HG02763 (cell line): ENCODE data around the gene GLIPR2.
"Not testable (repeated sequence)": the region's sequence is repeated elsewhere in the genome, so short reads cannot be mapped to it uniquely, and the experiment has no call there.

Source experiments
- ATAC-seq: cut with Tn5 transposase; IDR thresholded peaks from one replicate; pipeline ENCODE4 v1.9.1; 2021; ENCODE audit warnings: mild to moderate bottlenecking, moderate library complexity; ENCODE audit not compliant: unreplicated experiment

GLIPR2 gene

DNA sequence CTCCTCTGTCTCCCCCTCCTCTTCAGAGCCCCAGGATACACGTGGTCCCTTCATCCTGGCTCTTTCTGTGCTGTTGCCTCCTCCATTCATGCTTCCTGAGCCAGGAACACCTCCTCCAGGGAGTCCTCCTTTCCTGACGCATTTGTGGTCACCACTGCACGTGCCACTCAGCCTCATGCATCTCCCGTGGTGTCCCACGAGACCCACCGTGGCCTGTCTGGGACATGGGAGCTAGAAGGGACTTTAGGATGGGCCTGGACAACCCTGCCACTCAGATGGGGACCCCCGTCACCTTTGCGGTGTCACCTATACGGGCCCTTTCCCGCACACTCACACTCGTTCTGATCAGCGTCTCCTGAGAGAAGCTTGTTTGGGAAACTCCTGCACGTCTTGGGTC lies 6.7 kb downstream of the GLIPR2 start:
- ATAC-seq: no peak

DNA sequence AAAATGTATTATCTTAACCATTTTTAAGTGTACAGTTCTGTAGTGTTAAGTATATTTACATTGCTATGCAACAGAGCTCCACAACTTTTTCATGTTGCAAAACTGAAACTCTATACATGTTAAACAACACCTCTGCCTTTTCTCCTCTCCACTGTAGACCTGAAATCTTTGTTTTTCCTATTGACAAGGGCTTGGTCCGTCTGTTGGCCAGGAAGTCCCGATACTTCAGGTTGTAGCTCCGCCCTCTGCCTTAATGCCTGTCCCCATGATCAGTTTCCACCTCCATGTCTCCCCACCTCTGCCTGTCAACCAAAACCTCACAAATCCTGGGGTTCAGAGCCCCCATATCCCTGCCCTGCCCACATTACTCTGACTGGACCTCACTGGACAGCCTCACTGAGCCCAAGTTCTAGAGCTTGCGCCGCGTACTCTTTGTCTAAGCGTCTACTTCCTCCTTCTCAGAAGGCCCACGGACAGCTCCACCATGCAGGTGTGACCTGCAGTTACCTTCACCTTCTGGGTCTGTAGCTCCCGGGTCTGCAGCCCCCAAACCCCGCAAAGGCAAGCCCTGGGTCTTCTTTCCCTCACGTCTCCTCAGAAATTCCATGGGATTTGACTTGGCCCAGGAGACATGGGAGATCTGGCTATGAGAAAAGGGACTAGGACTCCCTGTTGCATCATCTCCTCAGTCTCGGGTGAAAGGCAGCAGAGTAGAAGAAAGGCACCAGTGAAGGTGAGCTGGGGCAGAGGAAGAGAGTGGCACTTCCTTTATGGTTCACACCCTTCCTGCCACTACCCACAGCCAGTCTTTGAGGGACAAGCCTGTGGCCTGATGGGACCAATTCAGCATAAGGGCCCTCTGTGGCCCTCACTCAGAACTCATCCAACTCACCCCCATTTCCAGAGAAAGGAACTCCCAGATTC lies 8.0 kb downstream of the GLIPR2 start:
- ATAC-seq: no peak

DNA sequence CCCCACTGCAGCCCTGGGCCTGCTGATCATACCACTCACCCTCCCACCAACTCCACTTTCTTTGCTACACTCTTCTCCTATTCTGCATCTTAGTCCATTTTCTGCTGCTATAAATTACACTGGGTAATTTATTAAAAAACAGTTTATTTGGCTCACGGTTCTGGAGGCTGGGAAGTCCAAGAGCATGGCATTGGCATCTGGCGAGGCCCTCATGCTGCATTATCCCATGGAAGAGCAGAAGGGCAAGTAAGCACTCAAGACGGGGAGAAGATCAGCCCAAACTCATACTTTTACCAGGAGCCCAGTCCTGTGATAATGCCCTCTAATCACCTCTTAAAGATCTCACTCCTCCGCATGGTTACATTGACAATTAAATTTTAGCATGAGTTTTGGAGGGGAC lies 9.4 kb downstream of the GLIPR2 start:
- ATAC-seq: no peak

DNA sequence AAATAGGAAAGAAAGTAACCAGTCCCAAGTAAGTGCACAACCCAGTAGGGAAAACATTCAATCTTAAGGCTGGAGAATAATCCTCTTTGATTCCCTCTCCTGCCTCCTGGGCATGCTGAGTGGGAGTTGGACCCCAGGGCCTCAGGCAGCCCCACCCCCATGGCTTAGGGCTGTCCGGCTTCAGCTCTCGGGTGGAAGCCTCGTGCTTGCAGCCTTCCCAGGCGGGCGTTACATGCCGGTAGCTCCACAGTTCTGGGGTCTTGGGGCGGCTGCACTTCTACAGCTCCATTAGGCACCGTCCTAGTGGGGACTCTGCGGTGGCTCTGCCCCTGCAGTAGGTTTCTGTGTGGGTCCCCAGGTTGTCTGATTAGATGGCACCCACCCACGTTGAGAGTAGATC lies 10.1 kb downstream of the GLIPR2 start:
- ATAC-seq: no peak

DNA sequence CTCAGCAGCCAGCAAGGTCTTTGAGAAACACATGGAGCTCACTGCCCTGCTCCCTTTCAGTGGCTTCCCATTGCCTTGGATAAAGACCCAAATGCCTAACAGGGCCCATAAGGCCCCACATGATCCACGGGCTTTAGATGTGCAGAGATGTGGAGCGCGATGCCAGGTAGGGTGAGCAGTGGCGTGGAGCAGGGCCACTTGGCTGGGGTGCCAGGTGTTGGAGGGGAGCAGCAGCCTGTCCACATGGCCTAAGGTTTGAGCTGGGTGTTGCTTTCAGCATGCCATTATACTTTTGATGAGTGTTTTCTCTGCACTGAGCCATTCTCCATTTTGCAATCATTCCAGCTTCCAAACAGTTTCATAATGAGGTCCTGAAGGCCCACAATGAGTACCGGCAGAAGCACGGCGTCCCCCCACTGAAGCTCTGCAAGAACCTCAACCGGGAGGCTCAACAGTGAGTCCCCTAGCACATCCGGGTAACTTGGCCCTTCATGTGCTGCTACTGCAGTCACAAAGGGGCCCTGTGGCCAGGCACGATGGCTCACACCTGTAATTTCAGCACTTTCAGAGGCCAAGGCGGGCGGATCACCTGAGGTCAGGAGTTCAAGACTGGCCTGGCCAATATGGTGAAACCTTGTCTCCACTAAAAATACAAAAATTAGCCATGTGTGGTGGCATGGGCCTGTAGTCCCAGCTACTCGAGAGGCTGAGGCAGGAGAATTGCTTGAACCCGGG lies 11.1 kb downstream of the GLIPR2 start:
- no peak for ATAC-seq

DNA sequence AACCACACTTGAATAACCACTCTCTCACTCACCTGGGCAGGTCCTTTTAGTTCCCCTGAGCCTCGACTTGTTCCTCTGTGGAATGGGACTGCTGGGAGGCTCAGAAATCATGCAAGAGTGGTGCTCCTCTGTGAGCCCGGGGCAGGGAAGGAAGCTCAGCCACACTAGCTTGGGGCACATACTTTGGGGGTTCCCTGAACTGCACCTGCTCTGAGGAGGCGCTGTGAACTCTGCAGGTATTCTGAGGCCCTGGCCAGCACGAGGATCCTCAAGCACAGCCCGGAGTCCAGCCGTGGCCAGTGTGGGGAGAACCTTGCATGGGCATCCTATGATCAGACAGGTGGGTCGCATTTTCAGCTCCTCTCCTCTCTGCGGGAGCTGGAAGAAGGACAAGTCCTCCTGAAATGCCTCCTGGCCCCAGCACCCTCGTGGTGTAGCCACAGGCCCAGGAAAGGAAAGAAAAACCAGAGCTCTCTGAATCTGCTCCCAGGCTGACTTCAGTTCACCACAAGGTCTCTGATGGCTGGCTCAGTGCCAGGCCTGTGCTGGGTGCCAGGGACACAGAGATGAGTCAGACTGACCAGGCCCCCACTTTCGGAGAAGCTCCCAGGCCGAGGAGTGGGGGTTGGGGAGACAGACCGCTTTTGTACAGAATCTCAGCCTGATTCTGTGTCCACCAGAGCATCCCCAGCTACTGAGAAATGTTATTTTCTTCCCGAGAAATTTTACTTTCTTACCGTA lies 11.9 kb downstream of the GLIPR2 start:
- peak; percentile 55 for ATAC-seq

DNA sequence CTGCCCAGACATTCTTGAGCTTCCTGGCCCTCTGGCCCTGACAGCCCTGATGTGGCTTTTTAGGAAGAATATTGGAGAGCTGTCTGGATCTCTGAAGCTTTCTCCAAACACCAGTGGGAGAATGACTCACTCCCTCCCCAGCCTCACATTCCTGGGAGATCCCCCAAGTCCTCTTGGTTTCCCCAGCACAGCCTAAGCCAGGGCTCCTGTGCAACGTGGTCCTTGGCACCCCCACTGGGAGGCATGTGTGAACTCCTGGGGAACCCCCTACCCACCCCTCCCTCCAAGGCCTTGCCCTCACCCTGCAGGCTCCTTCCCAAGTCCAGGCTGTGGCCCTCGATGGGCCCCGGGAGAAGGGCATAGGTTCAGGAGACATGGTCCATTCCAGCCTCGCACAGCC lies 12.7 kb downstream of the GLIPR2 start:
- no peak for ATAC-seq

DNA sequence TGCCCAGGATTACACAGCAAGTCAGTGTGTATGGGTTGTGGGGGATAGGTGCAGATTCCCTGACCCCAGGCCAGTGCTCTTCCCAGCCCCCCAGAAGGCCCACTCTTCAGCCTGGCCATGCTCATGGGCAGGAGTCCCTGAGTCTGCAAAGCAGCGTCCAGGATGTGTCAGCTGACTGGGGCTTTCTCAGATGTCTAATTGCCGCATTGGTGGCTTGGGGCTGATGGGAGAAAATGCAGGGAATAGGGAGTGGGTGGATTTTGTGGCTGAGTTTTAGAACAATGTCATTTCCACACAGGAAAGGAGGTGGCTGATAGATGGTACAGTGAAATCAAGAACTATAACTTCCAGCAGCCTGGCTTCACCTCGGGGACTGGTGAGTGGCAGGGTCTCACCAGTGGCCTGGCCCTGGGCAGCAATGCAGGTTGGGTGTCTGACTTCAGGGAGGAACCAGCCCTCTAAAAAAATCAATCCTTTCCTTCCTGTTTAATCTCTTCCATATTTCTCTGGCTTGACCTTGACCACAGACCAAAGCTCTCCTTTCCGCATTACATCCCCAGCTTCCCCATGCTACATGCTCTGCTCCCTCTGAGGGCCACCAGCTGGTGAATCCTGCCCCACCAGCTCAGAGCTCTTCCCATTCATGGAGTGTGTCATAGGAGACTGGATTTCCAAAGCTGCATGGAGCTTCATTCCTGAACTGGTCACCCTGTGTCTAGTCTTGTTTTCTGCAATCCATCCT lies 14.2 kb downstream of the GLIPR2 start:
- no peak for ATAC-seq

DNA sequence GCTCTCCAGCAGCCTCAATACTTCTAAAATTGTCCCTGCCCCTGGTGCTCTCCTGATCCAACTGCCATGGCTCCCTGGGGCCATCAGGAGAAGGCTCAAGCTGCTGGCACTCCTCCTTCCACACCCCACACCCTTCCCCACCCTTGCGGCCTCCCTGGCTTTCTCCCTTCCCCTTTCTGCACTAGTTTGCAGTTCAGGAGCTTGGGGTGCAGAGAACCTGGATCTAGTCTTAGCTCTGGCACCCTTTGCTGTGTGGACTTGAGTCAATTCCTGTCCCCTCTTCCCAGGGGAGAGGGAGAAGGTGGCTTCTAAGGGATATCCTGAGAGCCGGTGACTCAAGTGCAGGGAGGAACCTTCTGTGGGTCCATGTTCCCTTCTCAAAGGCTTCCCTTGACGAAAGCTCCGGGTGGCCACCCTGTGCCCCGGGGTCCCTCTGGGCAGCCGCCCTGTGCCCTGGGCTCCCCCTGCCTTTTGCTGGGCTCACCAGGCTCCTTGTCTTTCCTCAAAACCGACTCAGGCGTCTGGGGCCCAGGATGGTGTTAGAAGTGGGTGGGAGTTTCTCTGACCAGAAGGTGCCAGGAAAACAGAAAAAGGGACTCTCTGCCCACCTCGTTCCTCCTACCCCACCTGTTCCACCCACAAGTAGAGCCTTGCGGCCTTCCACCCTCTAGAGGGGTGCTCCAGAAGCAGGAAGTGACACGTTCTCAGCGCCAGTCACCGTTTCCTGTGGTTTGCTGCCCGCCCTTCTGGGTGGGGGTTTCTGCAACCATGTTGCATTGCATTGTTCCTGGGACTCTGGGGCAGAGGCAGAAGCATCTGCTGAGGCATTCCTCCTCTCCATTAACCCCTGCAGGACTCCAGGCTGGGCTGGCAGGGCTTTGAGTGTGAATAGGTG lies 15.0 kb downstream of the GLIPR2 start:
- peak; percentile 71 for ATAC-seq

DNA sequence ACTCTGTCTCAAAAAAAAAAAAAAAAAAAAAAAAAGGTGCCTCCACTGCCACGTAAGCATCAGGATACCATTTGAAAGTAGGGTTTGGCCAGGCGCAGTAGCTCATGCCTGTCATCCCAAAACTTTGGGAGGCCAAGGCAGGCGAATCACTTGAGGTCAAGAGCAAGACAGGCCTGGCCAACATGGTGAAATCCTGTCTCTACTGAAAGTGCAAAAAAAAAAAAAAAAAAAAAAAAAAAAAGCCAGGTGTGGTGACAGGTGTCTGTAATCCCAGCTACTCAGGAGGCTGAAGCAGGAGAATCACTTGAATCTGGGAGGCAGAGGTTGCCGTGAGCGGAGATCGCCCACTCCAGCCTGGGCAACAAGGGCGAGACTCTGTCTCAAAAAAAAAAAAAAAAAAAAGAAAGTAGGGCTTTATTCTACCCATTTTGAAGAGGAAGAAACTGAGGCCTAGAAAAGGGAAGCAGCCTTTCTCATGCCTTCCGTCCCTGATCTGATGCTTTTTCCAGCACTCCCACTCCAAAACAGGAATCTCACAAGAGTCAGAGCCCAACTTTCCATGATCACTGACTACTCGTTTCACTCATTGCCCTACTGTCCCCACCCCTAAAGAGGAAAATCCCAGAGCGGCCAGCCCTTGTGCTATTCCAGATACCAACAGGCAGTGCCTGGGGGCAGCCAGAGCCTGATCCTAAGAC lies 16.4 kb downstream of the GLIPR2 start:
- no peak for ATAC-seq

DNA sequence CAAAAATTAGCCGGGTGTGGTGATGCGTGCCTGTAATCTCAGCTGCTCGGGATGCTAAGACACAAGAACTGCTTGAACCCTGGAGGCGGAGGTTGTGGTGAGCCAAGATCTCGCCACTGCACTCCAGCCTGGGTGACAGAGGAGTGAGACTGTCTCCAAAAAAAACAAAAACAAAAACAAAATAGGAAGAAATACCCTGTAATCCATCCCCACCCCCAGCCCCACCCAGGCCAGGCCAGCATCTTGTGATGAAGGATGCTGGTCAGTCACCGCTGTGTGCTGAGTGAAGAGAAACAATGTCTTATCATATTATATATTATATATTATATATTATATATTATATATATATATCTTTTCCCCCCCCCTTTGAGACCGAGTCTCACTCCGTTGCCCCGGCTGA lies 17.2 kb downstream of the GLIPR2 start:
- ATAC-seq: no peak

DNA sequence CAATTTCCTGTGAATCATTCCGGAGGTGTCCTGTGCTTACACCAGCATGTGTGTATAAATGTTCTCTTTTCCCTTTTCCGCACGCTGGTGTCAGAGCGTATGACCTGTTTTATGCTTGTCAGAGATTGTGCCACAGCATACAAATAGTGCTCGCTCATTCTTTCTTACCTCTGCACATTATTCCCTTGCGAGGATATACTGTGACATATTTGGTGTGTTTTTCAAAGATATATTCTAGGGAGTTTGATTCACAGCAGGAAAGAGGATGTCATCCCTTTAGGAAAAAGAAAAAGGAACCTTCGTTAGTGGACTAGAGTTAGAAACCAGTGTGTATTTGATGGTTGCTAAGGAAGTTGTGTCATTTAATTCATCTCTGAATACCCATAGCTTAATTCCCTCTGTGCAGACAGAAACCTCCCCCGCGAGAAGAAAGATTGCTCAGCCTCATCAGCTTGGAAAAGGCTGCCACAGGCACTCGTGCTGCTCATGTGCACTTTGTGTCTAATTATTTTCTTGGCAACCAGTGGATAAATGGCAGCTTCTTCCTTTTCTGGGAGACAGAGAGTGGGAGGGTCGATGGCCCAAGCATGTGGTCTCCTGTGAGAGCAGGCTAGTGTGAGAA lies 17.9 kb downstream of the GLIPR2 start:
- ATAC-seq: no peak

DNA sequence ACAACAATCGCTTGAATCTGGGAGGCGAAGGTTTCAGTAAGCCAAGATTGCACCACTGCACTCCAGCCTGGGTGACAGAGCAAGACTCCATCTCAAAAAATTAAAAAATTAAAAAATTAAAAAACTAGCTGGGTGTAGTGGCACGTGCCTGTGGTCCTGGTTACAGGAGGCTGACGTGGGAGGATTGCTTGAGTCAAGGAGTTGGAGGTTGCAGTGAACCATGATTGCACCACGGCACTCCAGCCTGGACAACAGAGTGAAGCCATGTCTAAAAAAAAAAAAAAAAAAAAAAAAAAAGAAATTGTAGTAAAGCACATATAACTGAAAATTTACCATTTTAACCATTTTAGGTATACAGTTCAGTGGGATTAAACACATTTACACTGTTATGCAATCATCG lies 19.6 kb downstream of the GLIPR2 start:
- no peak for ATAC-seq

DNA sequence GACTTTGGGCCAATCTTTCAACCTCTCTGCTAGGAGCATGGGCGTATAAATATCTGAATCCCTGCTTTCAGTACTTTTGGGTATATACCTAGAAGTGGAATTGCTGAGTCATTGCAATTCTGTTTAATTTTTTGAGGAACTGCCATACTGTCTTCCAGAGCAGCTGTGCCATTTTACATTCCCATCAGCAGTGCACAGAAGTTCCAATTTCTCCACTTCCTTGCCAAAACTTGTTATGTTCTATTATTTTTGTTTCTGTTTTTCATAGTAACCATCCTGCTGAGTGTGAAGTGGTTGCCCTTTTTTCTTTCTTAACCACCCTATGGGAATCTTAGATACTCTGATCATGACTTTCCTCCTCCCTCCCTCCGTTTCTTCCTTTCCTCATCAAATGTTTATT lies 21.6 kb downstream of the GLIPR2 start:
- ATAC-seq: no peak

DNA sequence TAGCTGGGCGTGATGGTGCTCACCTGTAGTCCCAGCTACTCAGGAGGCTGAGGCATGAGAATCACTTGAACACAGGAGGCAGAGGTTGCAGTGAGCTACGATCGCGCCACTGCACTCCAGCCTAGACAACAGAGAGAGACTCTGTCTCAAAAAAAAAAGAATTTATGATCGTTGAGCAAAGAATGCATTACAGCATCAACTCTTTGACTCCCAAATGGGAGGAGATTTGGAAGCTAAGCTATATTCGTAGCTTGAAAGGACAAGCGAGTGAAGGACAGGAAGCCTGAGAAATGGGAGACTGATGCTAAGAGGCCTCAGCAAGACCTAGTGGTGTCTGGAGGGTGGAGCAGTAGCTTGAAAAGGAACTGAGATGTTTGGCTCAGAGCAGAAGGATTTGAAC lies 22.4 kb downstream of the GLIPR2 start:
- ATAC-seq: no peak

DNA sequence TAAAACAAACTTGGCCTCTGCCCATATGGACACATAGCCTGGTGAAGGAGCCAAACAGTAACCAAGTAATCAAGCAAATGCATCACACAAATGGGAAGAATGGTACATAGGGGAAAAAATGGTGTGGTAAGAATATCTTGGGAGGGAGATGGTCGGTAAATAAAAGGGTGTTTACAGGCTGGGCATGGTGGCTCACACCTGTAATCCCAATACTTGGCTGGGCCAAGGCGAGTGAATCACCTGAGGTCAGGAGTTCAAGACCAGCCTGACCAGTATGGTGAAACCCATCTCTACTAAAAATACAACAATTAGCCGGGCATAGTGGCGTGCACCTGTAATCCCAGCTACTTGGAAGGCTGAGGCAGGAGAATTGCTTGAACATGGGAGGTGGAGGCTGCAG lies 23.0 kb downstream of the GLIPR2 start:
- not testable (repeated sequence) for ATAC-seq

DNA sequence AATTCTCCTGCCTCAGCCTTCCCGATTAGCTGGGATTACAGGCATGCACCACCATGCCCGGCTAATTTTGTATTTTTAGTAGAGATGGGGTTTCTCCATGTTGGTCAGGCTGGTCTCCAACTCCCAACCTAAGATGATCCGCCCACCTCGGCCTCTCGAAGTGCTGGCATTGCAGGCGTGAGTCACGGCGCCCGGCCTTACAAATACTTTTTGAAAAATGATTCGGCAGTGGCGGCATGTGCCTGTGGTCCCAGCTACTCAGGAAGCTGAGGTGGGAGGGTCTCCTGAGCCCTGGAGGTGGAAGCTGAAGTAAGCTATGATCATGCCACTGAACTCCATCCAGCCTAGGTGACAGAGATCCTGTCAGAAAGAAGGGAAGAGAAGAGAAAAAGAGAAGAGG lies 23.6 kb downstream of the GLIPR2 start:
- ATAC-seq: not testable (repeated sequence)

DNA sequence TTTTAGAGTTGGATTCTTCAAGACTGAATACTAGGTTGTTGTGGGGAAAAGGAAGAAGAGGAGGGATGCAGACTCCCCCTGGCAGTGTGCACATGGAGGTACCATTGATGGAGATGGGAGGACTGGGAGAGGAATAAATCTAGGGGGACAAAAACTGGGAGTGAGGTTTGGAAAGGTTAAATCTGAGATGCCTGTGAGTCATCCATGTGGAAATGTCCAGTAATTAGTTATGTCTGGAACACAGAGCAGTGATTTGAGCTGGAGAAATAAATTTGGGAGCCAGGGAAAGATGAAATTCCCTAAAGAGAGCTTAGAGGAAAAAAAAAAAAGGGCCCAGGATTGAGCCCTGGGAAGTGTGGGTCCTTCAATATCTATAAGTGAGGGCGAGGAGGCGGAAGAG lies 24.7 kb downstream of the GLIPR2 start:
- no peak for ATAC-seq

DNA sequence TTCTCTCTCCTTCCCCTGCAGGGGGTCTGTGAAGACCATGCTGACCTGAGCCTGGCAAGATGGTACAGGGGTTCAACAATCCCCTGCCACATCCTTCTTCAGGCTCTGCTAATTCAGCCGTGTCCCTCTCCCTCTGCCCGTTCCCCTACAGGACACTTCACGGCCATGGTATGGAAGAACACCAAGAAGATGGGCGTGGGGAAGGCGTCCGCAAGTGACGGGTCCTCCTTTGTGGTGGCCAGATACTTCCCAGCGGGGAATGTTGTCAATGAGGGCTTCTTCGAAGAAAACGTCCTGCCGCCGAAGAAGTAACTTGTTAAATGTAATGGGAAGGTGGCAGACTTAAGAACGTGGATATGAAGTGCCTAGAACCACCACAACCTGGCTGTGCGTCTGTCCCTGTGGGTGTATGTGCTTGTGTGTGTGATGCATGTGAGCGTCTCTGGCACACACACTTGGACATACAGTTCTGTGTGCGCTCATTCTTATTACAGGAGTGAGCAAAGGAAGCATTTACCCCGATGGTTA lies 25.7 kb downstream of the GLIPR2 start:
- no peak for ATAC-seq
